Measurements from ENCODE around the gene UGGT2.
"Not testable (repeated sequence)": the region's sequence is repeated elsewhere in the genome, so short reads cannot be mapped to it uniquely, and the experiment has no call there.

Gene UGGT2

DNA sequence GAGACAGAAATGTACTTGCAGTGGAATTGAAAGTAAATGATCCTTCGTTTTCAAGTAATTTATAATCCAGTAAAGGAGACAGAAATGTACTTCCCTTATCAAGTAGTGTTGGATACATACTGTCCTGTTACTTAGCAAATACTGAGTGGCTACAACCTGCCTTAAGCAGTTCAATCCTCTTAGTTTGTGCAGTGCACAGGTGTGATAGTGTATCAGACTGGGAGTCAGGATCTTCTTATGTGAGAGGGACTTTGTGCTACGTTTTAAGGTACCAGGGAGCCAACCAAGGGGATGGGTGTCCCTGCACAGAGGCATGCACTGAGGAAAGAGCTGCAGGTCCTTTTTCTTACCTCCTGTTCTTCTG is 265.1 kb downstream of the UGGT2 start:
- DNase-seq = no peak

DNA sequence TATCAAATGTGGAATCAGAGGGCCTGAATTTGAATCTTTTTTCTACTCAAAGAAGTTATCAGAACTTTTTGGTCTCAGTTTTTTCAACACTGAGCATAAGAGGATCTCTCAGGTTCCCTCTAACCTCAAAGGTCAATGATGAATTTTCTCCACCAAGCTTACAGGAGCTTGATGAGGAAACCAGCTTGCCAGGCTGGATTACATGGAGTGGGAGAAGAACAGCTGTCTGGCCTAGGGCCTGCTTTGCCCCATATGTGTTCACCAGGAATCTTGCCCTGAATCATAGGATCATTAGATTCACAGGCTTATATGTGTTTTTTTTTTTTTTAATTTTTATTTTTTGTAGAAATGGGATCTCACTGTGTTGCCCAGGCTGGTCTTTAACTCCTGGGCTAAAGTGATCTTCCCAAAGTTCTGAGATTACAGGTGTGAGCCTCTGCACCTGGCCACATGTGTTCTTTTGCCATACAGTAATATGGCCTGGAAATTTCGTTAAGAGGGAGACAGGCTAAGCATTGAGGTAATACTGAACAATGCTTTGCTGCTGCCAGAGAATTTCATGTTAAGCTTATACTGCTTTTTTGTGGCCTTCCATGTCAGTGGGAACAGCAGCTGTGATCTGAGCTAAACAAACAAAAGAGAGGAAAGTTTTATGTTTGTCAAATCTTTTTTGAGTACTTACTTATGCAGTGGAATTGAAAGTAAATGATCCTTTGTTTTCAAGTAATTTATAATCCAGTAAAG is 265.7 kb downstream of the UGGT2 start:
- DNase-seq = no peak

DNA sequence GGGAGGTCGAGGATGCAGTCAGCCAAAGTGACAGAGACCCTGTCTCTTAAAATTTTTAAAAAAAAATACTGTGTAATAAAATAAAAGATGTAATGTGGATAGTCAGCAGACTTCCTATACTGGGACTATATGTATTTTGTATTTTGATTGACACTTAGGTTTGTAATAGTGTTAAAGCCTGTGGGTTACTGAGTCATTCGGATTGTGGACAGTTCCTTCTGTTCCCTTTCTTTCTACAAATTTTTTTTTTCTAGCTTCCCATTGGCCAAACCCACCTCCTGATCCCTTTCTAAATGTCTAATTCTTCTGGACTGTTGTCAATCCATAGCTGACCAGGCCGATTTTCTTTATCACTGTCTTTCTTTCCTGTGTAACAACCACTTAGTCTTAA is 268.3 kb downstream of the UGGT2 start:
- no peak for DNase-seq

DNA sequence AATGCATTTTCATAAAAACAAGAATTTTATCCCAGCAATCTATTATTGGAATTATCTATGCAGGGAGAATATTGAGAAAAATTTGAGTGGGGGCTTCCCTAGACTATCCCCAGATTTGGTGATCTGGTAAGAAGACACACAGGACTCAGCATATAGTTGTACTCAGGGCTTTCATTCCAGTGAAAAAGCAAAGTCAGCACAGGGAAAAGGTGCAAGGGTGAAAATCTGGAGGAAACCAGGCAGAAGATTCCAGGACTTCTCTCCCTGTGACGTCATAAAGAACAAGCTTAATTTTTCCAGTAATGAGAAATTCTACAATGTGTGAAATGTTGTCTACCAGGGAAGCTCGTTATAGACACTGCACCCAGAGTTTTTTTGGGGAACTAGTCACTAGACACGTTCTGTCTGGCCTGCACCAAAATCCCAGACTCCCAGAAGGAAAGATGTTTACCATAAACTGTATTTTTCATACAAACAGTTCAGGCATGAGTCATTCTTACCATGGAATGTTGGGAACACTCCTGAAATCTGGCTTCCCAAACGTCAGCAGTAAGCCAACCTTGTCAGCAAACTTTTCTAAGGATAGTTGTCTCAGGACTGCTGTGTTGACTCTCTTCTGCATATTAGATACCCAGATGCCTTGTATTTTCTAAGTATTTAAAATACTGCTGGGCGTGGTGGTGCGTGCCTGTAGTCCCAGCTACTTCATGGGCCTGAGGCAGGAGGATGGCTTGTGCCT is 268.9 kb downstream of the UGGT2 start:
- no peak for DNase-seq

DNA sequence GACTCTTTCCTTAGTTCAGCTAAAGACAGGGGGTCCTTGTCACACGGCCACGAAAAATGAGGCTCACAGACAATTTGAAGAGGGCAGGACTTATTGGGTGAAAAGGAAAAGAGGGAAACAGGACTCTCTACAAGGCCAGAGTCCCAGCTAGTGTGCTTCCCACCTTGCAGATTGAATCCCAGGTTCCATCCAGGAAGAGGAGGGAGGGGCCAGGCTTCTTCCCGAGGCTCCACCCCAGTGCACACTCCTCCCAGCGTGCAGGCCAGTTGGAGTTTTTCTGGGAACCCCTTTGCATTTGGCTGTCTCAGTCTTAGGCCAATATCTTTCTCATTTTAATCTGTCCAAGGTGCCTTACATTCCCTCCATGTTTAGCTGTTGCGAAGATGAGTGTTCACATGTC is 269.5 kb downstream of the UGGT2 start:
- no peak for DNase-seq

DNA sequence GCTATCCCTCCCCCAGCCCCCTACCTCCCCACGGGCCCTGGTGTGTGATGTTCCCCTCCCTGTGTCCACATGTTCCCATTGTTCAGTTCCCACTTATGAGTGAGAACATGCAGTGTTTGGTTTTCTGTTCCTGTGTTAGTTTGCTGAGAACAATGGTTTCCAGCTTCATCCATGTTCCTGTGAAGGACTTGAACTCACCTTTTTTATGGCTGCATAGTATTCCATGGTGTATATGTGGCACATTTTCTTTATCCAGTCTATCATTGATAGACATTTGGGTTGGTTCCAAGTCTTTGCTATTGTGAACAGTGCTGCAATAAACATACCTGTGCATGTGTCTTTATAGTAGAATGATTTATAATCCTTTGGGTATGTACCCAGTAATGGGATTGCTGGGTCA is 271.3 kb downstream of the UGGT2 start:
- not testable (repeated sequence) for DNase-seq

DNA sequence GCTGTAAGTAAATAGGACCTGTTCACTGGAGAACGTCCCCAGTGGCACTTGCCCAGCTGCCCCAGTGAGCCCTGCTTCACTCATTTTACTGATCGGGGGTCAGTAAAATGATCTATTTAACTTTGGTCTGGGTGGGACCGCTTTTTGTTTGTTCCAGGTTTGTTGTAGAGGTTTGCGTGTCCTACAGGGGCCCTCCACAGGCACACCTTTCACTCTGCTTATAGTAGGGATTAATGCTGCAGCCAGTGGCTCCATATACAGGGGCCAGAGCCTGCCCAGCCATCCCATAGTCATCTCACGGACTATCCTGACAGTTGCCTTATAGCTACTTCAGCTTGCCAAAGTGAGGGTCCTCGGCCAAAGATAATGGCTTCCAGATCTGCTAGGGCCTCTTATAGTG is 272.2 kb downstream of the UGGT2 start:
- no peak for DNase-seq

DNA sequence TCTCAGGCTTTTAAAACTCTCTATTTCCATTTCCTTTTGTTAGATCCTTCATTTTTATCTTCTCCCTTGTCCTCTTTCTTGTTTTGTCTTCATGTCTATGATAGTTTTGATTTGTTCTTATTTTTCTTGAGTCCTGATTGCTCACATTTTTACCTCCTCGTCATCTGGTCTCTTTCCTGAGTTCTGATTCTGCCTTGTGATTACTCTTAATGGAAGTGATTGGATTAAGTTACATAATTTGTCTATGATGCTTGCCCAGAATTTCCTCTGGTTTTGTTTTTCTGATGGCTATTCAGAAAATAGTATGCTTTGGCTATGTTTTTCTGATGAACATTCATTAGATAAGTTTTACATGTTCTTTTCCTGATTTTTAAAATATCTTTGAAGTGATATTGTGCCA is 273.7 kb downstream of the UGGT2 start:
- DNase-seq = no peak

DNA sequence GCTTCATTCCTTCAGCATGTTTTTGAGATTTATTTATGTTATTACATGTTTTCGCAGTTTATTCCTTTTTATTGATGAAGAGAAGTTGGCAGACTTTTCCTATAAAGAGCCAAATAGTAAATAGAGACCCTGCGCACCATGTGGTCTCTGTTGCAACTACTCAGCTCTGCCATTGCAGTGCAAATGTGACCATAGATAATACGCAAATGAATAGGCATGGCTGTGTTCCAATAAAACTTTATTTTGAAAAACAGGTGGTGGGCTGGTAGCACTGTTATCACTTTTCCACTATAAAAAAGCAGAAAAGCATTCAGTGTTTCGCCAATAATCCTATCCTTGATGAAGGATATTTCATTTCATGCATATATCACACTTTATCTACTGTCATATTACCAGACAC is 281.3 kb downstream of the UGGT2 start:
- DNase-seq = no peak

DNA sequence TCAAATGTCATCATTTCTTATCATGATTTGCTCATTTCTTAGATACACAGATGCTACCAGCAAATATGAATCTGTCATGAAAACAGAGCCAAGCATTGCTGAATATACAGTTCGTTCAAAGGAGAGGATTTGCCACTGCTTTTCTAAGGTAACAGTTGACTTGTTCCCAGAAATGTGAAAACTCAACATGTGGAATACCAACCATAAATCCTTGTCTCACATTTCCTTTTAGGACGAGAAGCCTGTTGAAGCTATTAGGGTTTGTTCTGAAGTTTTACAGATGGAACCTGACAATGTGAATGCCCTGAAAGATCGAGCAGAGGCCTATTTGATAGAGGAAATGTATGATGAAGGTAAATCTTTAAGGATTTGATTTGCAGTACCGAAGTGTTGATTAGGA is 289.6 kb downstream of the UGGT2 start:
- no peak for DNase-seq

DNA sequence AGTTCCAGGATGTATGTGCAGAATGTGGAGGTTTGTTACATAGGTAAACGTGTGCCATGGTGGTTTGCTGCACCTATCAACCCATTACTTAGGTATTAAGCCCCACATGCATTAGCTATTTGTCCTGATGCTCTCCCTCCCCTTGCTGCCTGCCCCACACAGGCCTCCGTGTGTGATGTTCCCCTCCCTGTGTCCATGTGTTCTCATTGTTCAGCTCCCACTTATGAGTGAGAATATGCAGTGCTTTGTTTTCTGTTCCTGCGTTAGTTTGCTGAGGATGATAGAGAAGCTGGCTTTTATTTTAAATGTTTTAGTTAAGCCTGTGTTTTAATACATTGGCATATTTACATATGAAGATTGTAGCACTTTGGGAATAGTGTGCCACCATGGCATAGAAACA is 290.6 kb downstream of the UGGT2 start:
- DNase-seq = not testable (repeated sequence)

DNA sequence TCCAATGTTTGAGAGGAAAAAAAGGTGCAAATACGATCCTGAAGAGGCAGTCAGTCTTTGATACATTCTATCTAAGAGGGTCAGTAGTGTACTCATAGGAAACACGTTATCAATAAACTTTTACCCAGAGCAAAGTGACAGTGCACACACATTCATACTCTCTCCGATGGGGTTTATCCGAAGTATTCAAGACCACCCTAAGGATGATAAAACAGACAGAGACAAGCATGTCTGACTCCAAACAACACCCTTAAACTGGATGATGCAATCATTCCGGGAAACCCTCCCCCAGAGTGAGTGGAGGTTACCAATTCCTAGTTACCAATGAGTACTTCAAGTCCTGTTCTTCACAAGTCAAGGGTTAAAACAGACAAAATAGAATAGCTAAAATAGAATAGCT is 297.1 kb downstream of the UGGT2 start:
- no peak for DNase-seq

DNA sequence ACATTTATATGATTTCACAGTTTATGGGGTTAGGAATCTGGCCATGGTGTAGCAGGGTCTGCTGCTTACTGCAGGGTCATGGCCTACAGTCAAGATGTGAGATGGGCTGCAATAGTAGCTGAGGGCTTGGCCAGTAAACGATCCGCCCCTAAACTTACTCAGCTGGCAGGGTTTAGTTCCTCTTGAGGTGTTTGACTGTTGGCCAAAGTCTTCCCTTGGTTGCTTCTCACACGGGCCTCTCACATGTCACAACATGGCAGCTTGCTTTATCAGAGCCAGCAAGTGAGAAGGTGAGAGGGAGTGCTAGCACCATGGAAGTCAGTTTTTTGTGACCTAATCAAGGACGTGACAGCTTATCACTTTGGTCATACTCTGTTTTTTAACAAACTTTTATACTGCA is 299.1 kb downstream of the UGGT2 start:
- DNase-seq = no peak

DNA sequence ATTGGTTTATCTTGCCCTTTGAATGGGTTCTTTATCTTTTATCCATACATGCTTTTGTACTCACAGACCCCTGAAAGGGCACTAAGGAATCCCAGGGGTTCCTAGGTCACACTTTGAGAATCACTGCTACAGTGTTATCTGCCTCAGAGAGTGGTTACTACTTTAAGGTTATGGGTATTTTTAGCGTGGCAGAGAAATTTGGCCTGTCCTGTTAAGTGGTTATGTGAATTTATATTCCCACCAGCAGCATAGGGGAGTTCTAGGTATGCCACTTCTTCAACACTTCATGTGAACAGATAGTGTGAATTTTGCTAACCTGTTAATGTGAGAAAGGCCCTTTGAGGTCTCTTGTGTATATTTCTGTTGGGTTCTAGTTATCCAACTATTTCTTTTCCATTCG is 300.5 kb downstream of the UGGT2 start:
- DNase-seq = no peak
